ENCODE data around the gene CRB2.

GRCh38 chr9:123326662-123327093, 29.3 kb upstream of the CRB2 start:
- TF ChIP-seq CTCF (IDR thresholded peaks at IDR 0.05; ENCODE audit: poor library complexity) (no peak), EZH2phosphoT487 (IDR thresholded peaks at IDR 0.05; ENCODE audit: low read depth, severe bottlenecking, unreplicated experiment) (no peak), EZH2 (IDR thresholded peaks at IDR 0.05; ENCODE audit: borderline replicate concordance) (no peak)
